ENCODE data around the gene PLCH2.
"Not testable (repeated sequence)": the region's sequence is repeated elsewhere in the genome, so short reads cannot be mapped to it uniquely, and the experiment has no call there.

Gene PLCH2

GRCh38 chr1:2552189-2552588 lies 76.1 kb downstream of the PLCH2 start:
- Mint-ChIP-seq H3K27me3 (ENCODE audit: low read depth) (peaks cover 13% of the 10 kb centered on the region), H3K27ac (no peak overlapping the region), H3K36me3 (ENCODE audit: low read depth) (no peaks in the 10 kb centered on the region), H3K4me3 (no peak overlapping the region), H3K9me3 (no peaks in the 10 kb centered on the region), H3K4me1 (peaks cover 7% of the 10 kb centered on the region)
- no peak for TF ChIP-seq CTCF (IDR thresholded peaks at IDR 0.05; ENCODE audit: unreplicated experiment in 3 of 3)

GRCh38 chr1:2553076-2553475 lies 77.0 kb downstream of the PLCH2 start:
- not testable (repeated sequence) for H3K9me3 Mint-ChIP-seq; H3K27ac Mint-ChIP-seq; H3K4me1 Mint-ChIP-seq; H3K36me3 Mint-ChIP-seq (ENCODE audit: low read depth); H3K4me3 Mint-ChIP-seq
- H3K27me3 Mint-ChIP-seq (ENCODE audit: low read depth): peaks cover 11% of the 10 kb centered on the region

- H3K4me1 Mint-ChIP-seq: peaks cover 7% of the 10 kb centered on the region
- peaks cover 11% of the 10 kb centered on the region for H3K27me3 Mint-ChIP-seq (ENCODE audit: low read depth)
- no peak overlapping the region for H3K4me3 Mint-ChIP-seq
- no peaks in the 10 kb centered on the region for H3K36me3 Mint-ChIP-seq (ENCODE audit: low read depth)
- H3K9me3 Mint-ChIP-seq: no peaks in the 10 kb centered on the region
- peak overlapping the region in 1 of 3 experiments; percentile 41 for H3K27ac Mint-ChIP-seq
- TF ChIP-seq CTCF (IDR thresholded peaks at IDR 0.05; ENCODE audit: unreplicated experiment in 3 of 3): no peak
Observed at GRCh38 chr1:2553871-2554620, 78.0 kb downstream of the PLCH2 start.

- no peak overlapping the region for H3K27ac Mint-ChIP-seq
- H3K9me3 Mint-ChIP-seq: no peaks in the 10 kb centered on the region
- TF ChIP-seq CTCF (IDR thresholded peaks at IDR 0.05; ENCODE audit: unreplicated experiment in 3 of 3): peak; percentile 40 to 55 (median 52)
- H3K36me3 Mint-ChIP-seq (ENCODE audit: low read depth): no peaks in the 10 kb centered on the region
- no peak overlapping the region for H3K4me3 Mint-ChIP-seq
- H3K4me1 Mint-ChIP-seq: peaks cover 7% of the 10 kb centered on the region
- peaks cover 11% of the 10 kb centered on the region for H3K27me3 Mint-ChIP-seq (ENCODE audit: low read depth)
Observed at GRCh38 chr1:2554621-2555387, 78.7 kb downstream of the PLCH2 start.

All from nephron (organoid).